K562 (cell line): Measurements from ENCODE around the gene HJV. TPM values are rescaled to one million over a fixed set of nuclear protein-coding genes. Genes with fewer than 3 reads are reported as not detected.
A peak's percentile ranks its signal among the peaks of the same experiment; 100 is the strongest.

Source experiments
- BCLAF1 ChIP-seq, 2 experiments: fragments of 450-650 bp in 1 of 2; IDR thresholded peaks; 2 replicates each; pipeline ENCODE4 v1.6.1; 2011 to 2017; ENCODE audit warnings: low read depth in 2 of 2, antibody characterized with exemption in 1 of 2, borderline replicate concordance in 1 of 2, low read length in 1 of 2, mild to moderate bottlenecking in 1 of 2, mixed read lengths in 1 of 2; ENCODE audit not compliant: control insufficient read depth in 1 of 2
- DPF2 ChIP-seq: fragments of 450-650 bp; IDR thresholded peaks from 2 replicates; pipeline ENCODE4 v1.6.1; 2016
- HLTF ChIP-seq: fragments of 450-650 bp; IDR thresholded peaks from 2 replicates; pipeline ENCODE4 v1.6.1; 2016
- JUN ChIP-seq, 2 experiments: sonication (generic) in 1 of 2; formaldehyde crosslinking in 1 of 2; IDR thresholded peaks; 2 replicates each; pipeline versions ENCODE4 v1.6.1 to v1.8.0; 2012 to 2022; ENCODE audit warnings: borderline replicate concordance in 2 of 2, mild to moderate bottlenecking in 2 of 2, improper control_type of control experiment in 1 of 2, low read depth in 1 of 2, low read length in 1 of 2, missing genetic modification reagents in 1 of 2
- MEIS2 ChIP-seq: fragments of 450-650 bp; IDR thresholded peaks from 2 replicates; pipeline ENCODE4 v1.6.1; 2014; ENCODE audit warnings: mild to moderate bottlenecking; ENCODE audit not compliant: partially characterized antibody
- MLLT1 ChIP-seq, 2 experiments: fragments of 450-650 bp; IDR thresholded peaks; 2 replicates each; pipeline ENCODE4 v1.6.1; 2016
- MNT ChIP-seq, 2 experiments: fragments of 450-650 bp; conservative IDR thresholded peaks; 2 replicates each; pipeline ENCODE4 v1.6.1; 2017; ENCODE audit warnings: mild to moderate bottlenecking in 2 of 2, moderate library complexity in 2 of 2
- PCBP1 ChIP-seq: fragments of 200-400 bp; formaldehyde crosslinking; IDR thresholded peaks from 2 replicates; pipeline ENCODE4 v1.6.1; 2018; ENCODE audit warnings: mild to moderate bottlenecking, low read depth, low read length; ENCODE audit not compliant: poor library complexity, severe bottlenecking
- RUNX1 ChIP-seq: sonication (generic); IDR thresholded peaks from 2 replicates; pipeline ENCODE4 v1.6.1; 2016; ENCODE audit warnings: antibody characterized with exemption, low read depth
- SMAD1 ChIP-seq: fragments of 150-350 bp; IDR thresholded peaks from 2 replicates; pipeline ENCODE4 v1.6.1; 2014; ENCODE audit warnings: low read length, low read depth; ENCODE audit not compliant: partially characterized antibody
- SRSF1 ChIP-seq: fragments of 200-400 bp; formaldehyde crosslinking; IDR thresholded peaks from 2 replicates; pipeline ENCODE4 v1.6.1; 2017; ENCODE audit warnings: mild to moderate bottlenecking, low read depth, low read length, moderate library complexity
- TOE1 ChIP-seq, 2 experiments: fragments of 450-650 bp in 1 of 2; sonication (generic) in 1 of 2; formaldehyde crosslinking in 1 of 2; IDR thresholded peaks; 2 replicates each; pipeline versions ENCODE4 v1.7.1 to v1.8.0; 2016 to 2022; ENCODE audit warnings: borderline replicate concordance in 2 of 2, mild to moderate bottlenecking in 2 of 2, antibody characterized with exemption in 1 of 2, inconsistent platforms in 1 of 2, low read depth in 1 of 2, missing genetic modification reagents in 1 of 2, moderate library complexity in 1 of 2
- ZFP36 ChIP-seq: fragments of 150-350 bp; IDR thresholded peaks from 2 replicates; pipeline ENCODE4 v1.6.1; 2018; ENCODE audit warnings: low read length, low read depth; ENCODE audit not compliant: partially characterized antibody
- ZNF395 ChIP-seq: fragments of 200-800 bp; sonication (Bioruptor generic); IDR thresholded peaks from 2 replicates; pipeline ENCODE4 v1.6.1; 2017; ENCODE audit warnings: missing genetic modification characterization, missing compliant biosample characterization
- polyA plus RNA-seq, 8 experiments: library from polyadenylated mRNA; depleted of rRNA in 4 of 8; stranded (reverse) in 5 of 8; unstranded in 3 of 8; fragments of >200 nt; fragmentation: Nextera tagmentation in 2 of 8; fragmentation: Illumina TruSeq in 1 of 8; extraction: Ambion mirVana in 2 of 8; extraction: Trizol in 1 of 8; gene quantifications; 2 replicates each; pipeline versions ENCODE4 v1.2.1 to v1.2.3, GENCODE V29; 2011 to 2014; ENCODE audit warnings: inconsistent platforms in 1 of 8, missing spikeins in 1 of 8
- total RNA-seq, 7 experiments: library from RNA; depleted of rRNA in 6 of 7; stranded (reverse); fragments of >200 nt in 6 of 7; fragmentation: Illumina TruSeq in 2 of 7; extraction: Trizol in 2 of 7; gene quantifications; 2 replicates each; pipeline versions ENCODE4 v1.2.1 to v1.2.3, GENCODE V29; 2011 to 2021; ENCODE audit warnings: low replicate concordance in 1 of 7

HJV gene
- total and polyA plus RNA-seq, 9 of the 15 experiments (the other 6 are each of a cell fraction or from before 2014, with no cell fraction given), result 1.0 to 6.6 (median 2.4) TPM

- TF ChIP-seq SRSF1 (no peak), SMAD1 (no peak), MLLT1 (IDR thresholded peaks at IDR 0.05) (0 out of 4 replicates have a peak, but pooled peaks of 1 of the 2 experiments have one; percentile 56), JUN (IDR thresholded peaks at IDR 0.05; ENCODE audit: borderline replicate concordance, low read depth, low read length) (0 out of 2 replicates have a peak, but pooled peaks have one; percentile 18), JUN (CRISPR knock-in tag; IDR thresholded peaks at IDR 0.05; ENCODE audit: borderline replicate concordance) (no peak), PCBP1 (peak; percentile 52), BCLAF1 (IDR thresholded peaks at IDR 0.05; ENCODE audit: borderline replicate concordance in 1 of 2, control insufficient read depth in 1 of 2, low read depth in 2 of 2, low read length in 1 of 2) (0 out of 4 replicates have a peak, but pooled peaks of 1 of the 2 experiments have one; percentile 19), ZFP36 (peak; percentile 100), RUNX1 (0 out of 2 replicates have a peak, but pooled peaks have one; percentile 55), HLTF (peak; percentile 19; the same call in 1 of the 2 replicates), TOE1 (IDR thresholded peaks at IDR 0.05; ENCODE audit: borderline replicate concordance) (0 out of 2 replicates have a peak, but pooled peaks have one; percentile 26), TOE1 (CRISPR knock-in tag; IDR thresholded peaks at IDR 0.05; ENCODE audit: borderline replicate concordance, low read depth) (no peak), ZNF395 (peak; percentile 70; the same call in 1 of the 2 replicates), MEIS2 (peak; percentile 10), DPF2 (peak; percentile 33; the same call in 1 of the 2 replicates), MNT (conservative IDR thresholded peaks at IDR 0.05) (0 out of 4 replicates have a peak, but pooled peaks of 1 of the 2 experiments have one; percentile 21)
These were observed at the start of gene HJV (continued) for GRCh38 chr1:146021622-146022402.
